ENCODE results near the gene ZNF558. TPM values are rescaled to one million over a fixed set of nuclear protein-coding genes. Genes with fewer than 3 reads are reported as not detected.

ZNF558 gene
- total RNA-seq, 1 experiment from 2014 or later = 36.5 TPM

DNA sequence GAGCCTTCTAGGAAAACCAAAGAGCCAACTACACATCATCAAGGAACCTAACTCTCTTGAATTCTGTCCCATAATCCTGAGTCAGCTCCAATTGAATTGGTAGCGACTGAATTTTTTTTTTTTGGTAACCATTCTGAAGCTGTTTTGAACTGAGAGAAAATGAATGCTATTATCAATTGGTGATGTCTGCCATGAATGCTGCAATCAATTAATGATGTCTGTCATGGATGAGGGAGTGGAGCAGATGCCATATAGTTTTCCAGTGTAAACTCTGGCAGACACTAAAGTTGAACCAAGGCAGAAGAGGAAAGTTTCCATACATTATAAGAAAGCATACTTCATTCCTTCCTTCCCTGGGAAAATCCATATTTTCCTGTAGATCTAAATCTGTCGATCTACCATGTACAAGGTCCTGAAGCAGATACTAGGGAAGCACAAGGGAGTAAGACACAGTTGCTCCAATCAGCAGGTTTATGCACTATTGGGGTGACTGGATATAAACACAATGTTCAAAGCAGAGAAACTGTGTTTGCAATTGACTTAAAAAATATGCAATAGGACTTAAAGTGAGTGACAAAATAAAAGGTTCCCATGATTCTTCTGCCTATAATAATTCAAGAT, 48.9 kb upstream of the ZNF558 start:
- Histone ChIP-seq H3K9ac (ENCODE audit: low read length) (no peak overlapping the region), H4K20me1 (ENCODE audit: low read length) (no peaks in the 10 kb centered on the region), H3K4me2 (ENCODE audit: low read length) (no peak overlapping the region), H3K4me1 (ENCODE audit: insufficient read depth, low read length) (no peaks in the 10 kb centered on the region), H3K36me3 (ENCODE audit: low read depth, low read length) (no peaks in the 10 kb centered on the region), H3K4me3 (ENCODE audit: low read length) (no peak overlapping the region), H3K79me2 (ENCODE audit: low read length) (no peaks in the 10 kb centered on the region), H3F3A (ENCODE audit: low read length, unreplicated experiment) (no peaks in the 10 kb centered on the region), H3K27me3 (ENCODE audit: low read length) (peaks cover 6% of the 10 kb centered on the region; the same call in 1 of the 2 replicates), H3K27ac (ENCODE audit: low read length) (no peak overlapping the region), H3K9me2 (replicated peaks; ENCODE audit: low read length) (no peaks in the 10 kb centered on the region), H3K9me3 (ENCODE audit: low read length) (0 out of 2 replicates have a peak, but pooled peaks cover 7% of the 10 kb centered on the region), H2AFZ (ENCODE audit: low read length) (no peak overlapping the region)
- DNase-seq = no peak
- ChIA-PET POLR2A (ENCODE audit: unreplicated experiment) (no interaction called here), CTCF (no interaction called here)
- TF ChIP-seq, protein P1, sequence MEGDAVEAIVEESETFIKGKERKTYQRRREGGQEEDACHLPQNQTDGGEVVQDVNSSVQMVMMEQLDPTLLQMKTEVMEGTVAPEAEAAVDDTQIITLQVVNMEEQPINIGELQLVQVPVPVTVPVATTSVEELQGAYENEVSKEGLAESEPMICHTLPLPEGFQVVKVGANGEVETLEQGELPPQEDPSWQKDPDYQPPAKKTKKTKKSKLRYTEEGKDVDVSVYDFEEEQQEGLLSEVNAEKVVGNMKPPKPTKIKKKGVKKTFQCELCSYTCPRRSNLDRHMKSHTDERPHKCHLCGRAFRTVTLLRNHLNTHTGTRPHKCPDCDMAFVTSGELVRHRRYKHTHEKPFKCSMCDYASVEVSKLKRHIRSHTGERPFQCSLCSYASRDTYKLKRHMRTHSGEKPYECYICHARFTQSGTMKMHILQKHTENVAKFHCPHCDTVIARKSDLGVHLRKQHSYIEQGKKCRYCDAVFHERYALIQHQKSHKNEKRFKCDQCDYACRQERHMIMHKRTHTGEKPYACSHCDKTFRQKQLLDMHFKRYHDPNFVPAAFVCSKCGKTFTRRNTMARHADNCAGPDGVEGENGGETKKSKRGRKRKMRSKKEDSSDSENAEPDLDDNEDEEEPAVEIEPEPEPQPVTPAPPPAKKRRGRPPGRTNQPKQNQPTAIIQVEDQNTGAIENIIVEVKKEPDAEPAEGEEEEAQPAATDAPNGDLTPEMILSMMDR (conservative IDR thresholded peaks at IDR 0.05; ENCODE audit: low read depth, low read length) = no peak
- no peak for TF ChIP-seq EZH2 (IDR thresholded peaks at IDR 0.05; ENCODE audit: low read length, unreplicated experiment)
- no TSS peak for BruUV-seq (replicated peaks)
- intact Hi-C loops (cut with micrococcal nuclease) = no loop called here
- no peak for ATAC-seq

DNA sequence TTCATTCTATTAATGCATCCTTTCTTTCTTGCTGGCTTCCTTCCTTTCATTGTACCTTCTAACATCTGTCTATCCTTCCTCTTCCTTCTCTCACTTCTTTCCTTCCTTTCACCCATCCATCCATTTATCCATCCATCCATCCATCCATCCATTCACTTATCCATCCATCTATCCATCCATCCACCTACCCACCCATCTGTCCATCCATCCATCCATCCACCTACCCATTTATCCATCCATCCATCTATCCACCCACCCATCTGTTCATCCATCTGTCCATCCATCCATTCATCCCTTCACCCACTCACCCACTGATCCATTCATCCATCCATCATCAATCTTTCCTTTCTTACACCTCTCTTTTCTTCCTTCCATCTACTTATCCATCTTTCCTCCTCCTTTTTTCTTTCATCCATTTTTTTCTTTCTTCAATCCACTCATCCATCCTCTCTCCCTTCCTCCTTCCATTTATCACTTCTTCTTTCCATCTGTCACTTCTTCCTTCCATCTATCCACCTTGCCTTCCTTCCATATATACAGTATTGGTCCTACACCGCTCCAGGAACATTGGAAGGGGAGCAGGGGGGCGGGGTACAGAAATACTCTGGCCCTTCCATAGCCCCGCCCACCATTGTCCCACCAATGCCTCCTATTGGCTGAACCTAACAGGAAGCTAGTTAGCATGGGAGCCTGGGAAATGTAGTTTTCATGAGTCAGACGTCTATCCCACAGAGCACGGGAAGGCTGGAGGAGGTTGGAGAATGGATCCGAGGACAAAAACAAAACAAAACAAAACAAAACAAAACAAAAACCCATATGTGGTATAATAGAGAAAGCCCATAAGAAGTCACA, 46.0 kb upstream of the ZNF558 start:
- Histone ChIP-seq H3K4me2 (ENCODE audit: low read length) (no peak overlapping the region), H3K36me3 (ENCODE audit: low read depth, low read length) (no peaks in the 10 kb centered on the region), H3K27ac (ENCODE audit: low read length) (no peak overlapping the region), H4K20me1 (ENCODE audit: low read length) (no peaks in the 10 kb centered on the region), H3K79me2 (ENCODE audit: low read length) (no peaks in the 10 kb centered on the region), H3K9me3 (ENCODE audit: low read length) (no peaks in the 10 kb centered on the region), H3K4me1 (ENCODE audit: insufficient read depth, low read length) (no peaks in the 10 kb centered on the region), H3K27me3 (ENCODE audit: low read length) (peaks cover 6% of the 10 kb centered on the region; the same call in 1 of the 2 replicates), H3K9me2 (replicated peaks; ENCODE audit: low read length) (no peaks in the 10 kb centered on the region), H3K9ac (ENCODE audit: low read length) (no peak overlapping the region), H3F3A (ENCODE audit: low read length, unreplicated experiment) (no peaks in the 10 kb centered on the region), H2AFZ (ENCODE audit: low read length) (no peak overlapping the region), H3K4me3 (ENCODE audit: low read length) (no peak overlapping the region)
- TF ChIP-seq EZH2 (IDR thresholded peaks at IDR 0.05; ENCODE audit: low read length, unreplicated experiment) (no peak), EZH2phosphoT487 (IDR thresholded peaks at IDR 0.05; ENCODE audit: borderline replicate concordance, low read length) (no peak)
- TF ChIP-seq, protein P1 (conservative IDR thresholded peaks at IDR 0.05; ENCODE audit: low read depth, low read length) = no peak
- ChIA-PET POLR2A (ENCODE audit: unreplicated experiment) (no interaction called here), CTCF (no interaction called here)
- intact Hi-C loops (cut with micrococcal nuclease) = no loop called here
- DNase-seq (peak; percentile 31), ATAC-seq (no peak)
- BruUV-seq (replicated peaks) = no TSS peak

DNA sequence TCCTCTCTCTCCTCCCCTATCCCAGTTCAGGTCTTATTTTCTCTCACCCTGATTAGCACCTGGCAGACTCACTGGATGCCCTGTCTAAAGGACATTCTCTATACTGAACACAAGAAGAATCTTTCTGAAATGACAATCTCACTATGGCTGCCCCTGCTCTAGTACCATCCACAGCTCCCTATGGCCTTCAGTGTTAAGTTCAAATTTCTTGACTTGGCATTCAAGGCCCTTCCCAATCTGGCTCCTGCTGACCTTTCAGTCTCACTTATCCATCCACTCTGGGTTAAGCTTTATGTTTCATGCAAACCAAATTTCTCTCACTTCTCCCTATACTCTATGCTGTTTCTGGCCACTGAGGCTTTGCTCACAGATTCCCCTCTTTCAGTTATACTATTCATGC, 34.2 kb upstream of the ZNF558 start:
- CTCF ChIA-PET = no interaction called here
- POLR2A ChIA-PET (ENCODE audit: unreplicated experiment) = no interaction called here
- no peaks in the 10 kb centered on the region for H3K4me1 ChIP-seq (ENCODE audit: insufficient read depth, low read length)
- peaks cover 3% of the 10 kb centered on the region; the same call in 1 of the 2 replicates for H3K27me3 ChIP-seq (ENCODE audit: low read length)
- H3F3A ChIP-seq (ENCODE audit: low read length, unreplicated experiment) = no peaks in the 10 kb centered on the region
- DNase-seq = no peak
- no peaks in the 10 kb centered on the region for H3K79me2 ChIP-seq (ENCODE audit: low read length)
- H3K36me3 ChIP-seq (ENCODE audit: low read depth, low read length) = no peaks in the 10 kb centered on the region
- no peaks in the 10 kb centered on the region for H3K9me2 ChIP-seq (replicated peaks; ENCODE audit: low read length)
- H2AFZ ChIP-seq (ENCODE audit: low read length) = no peak overlapping the region
- no peak overlapping the region for H3K4me3 ChIP-seq (ENCODE audit: low read length)
- ATAC-seq = no peak
- H3K9me3 ChIP-seq (ENCODE audit: low read length) = no peaks in the 10 kb centered on the region
- no peak overlapping the region for H3K9ac ChIP-seq (ENCODE audit: low read length)
- no peak overlapping the region for H3K4me2 ChIP-seq (ENCODE audit: low read length)
- TF ChIP-seq EZH2phosphoT487 (IDR thresholded peaks at IDR 0.05; ENCODE audit: borderline replicate concordance, low read length) (no peak), EZH2 (IDR thresholded peaks at IDR 0.05; ENCODE audit: low read length, unreplicated experiment) (no peak)
- TF ChIP-seq, protein P1 (conservative IDR thresholded peaks at IDR 0.05; ENCODE audit: low read depth, low read length) = no peak
- H3K27ac ChIP-seq (ENCODE audit: low read length) = no peak overlapping the region
- no TSS peak for BruUV-seq (replicated peaks)
- H4K20me1 ChIP-seq (ENCODE audit: low read length) = no peaks in the 10 kb centered on the region
- intact Hi-C loops (cut with micrococcal nuclease) = no loop called here
